ENCODE results near the gene KIF25. TPM values are rescaled to one million over a fixed set of nuclear protein-coding genes. Genes with fewer than 3 reads are reported as not detected.

KIF25 gene
- total RNA-seq, 1 experiment from 2014 or later: 0.39 TPM

GRCh38 chr6:168067081-168067759 lies 69.7 kb downstream of the KIF25 start:
- BruUV-seq (replicated peaks): no TSS peak
- ChIA-PET POLR2A (ENCODE audit: low non-redundant PET) (no interaction called here), CTCF (no interaction called here)
- Histone ChIP-seq H3K27ac (ENCODE audit: low read depth, low read length, poor library complexity, severe bottlenecking) (no peak overlapping the region), H3K4me3 (ENCODE audit: low read depth, low read length, poor library complexity, severe bottlenecking) (no peak overlapping the region), H3K9me3 (ENCODE audit: low read depth, low read length, poor library complexity, severe bottlenecking) (no peaks in the 10 kb centered on the region), H3K4me1 (ENCODE audit: insufficient read depth, low read length, poor library complexity, severe bottlenecking) (no peaks in the 10 kb centered on the region), H3K27me3 (replicated peaks; ENCODE audit: insufficient read depth, low read depth, low read length, poor library complexity) (no peaks in the 10 kb centered on the region), H3K36me3 (ENCODE audit: insufficient read depth, low read length, poor library complexity, severe bottlenecking) (no peaks in the 10 kb centered on the region)
- intact Hi-C loops (cut with micrococcal nuclease; ENCODE audit: unreplicated experiment): no loop called here
- no peak for DNase-seq (ENCODE audit: low spot score)
- TF ChIP-seq EZH2 (IDR thresholded peaks at IDR 0.05; ENCODE audit: borderline replicate concordance, low read depth, low read length, poor library complexity, severe bottlenecking): no peak
- TF ChIP-seq, protein P1, sequence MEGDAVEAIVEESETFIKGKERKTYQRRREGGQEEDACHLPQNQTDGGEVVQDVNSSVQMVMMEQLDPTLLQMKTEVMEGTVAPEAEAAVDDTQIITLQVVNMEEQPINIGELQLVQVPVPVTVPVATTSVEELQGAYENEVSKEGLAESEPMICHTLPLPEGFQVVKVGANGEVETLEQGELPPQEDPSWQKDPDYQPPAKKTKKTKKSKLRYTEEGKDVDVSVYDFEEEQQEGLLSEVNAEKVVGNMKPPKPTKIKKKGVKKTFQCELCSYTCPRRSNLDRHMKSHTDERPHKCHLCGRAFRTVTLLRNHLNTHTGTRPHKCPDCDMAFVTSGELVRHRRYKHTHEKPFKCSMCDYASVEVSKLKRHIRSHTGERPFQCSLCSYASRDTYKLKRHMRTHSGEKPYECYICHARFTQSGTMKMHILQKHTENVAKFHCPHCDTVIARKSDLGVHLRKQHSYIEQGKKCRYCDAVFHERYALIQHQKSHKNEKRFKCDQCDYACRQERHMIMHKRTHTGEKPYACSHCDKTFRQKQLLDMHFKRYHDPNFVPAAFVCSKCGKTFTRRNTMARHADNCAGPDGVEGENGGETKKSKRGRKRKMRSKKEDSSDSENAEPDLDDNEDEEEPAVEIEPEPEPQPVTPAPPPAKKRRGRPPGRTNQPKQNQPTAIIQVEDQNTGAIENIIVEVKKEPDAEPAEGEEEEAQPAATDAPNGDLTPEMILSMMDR (conservative IDR thresholded peaks at IDR 0.05; ENCODE audit: low read depth, low read length): no peak

GRCh38 chr6:168070804-168071203 lies 73.3 kb downstream of the KIF25 start:
- no peak overlapping the region for H3K27ac ChIP-seq (ENCODE audit: low read depth, low read length, poor library complexity, severe bottlenecking)
- POLR2A ChIA-PET (ENCODE audit: low non-redundant PET): no interaction called here
- no peaks in the 10 kb centered on the region for H3K9me3 ChIP-seq (ENCODE audit: low read depth, low read length, poor library complexity, severe bottlenecking)
- DNase-seq (ENCODE audit: low spot score): no peak
- no peaks in the 10 kb centered on the region for H3K4me1 ChIP-seq (ENCODE audit: insufficient read depth, low read length, poor library complexity, severe bottlenecking)
- TF ChIP-seq, protein P1 (conservative IDR thresholded peaks at IDR 0.05; ENCODE audit: low read depth, low read length): no peak
- TF ChIP-seq EZH2 (IDR thresholded peaks at IDR 0.05; ENCODE audit: borderline replicate concordance, low read depth, low read length, poor library complexity, severe bottlenecking): no peak
- CTCF ChIA-PET: no interaction called here
- H3K4me3 ChIP-seq (ENCODE audit: low read depth, low read length, poor library complexity, severe bottlenecking): no peak overlapping the region
- BruUV-seq (replicated peaks): no TSS peak
- H3K27me3 ChIP-seq (replicated peaks; ENCODE audit: insufficient read depth, low read depth, low read length, poor library complexity): no peaks in the 10 kb centered on the region
- H3K36me3 ChIP-seq (ENCODE audit: insufficient read depth, low read length, poor library complexity, severe bottlenecking): no peaks in the 10 kb centered on the region
- intact Hi-C loops (cut with micrococcal nuclease; ENCODE audit: unreplicated experiment): no loop called here

GRCh38 chr6:168071620-168072019 lies 74.1 kb downstream of the KIF25 start:
- Histone ChIP-seq H3K27ac (ENCODE audit: low read depth, low read length, poor library complexity, severe bottlenecking) (no peak overlapping the region), H3K9me3 (ENCODE audit: low read depth, low read length, poor library complexity, severe bottlenecking) (no peaks in the 10 kb centered on the region), H3K4me1 (ENCODE audit: insufficient read depth, low read length, poor library complexity, severe bottlenecking) (no peaks in the 10 kb centered on the region), H3K27me3 (replicated peaks; ENCODE audit: insufficient read depth, low read depth, low read length, poor library complexity) (no peaks in the 10 kb centered on the region), H3K36me3 (ENCODE audit: insufficient read depth, low read length, poor library complexity, severe bottlenecking) (no peaks in the 10 kb centered on the region), H3K4me3 (ENCODE audit: low read depth, low read length, poor library complexity, severe bottlenecking) (no peak overlapping the region)
- TF ChIP-seq EZH2 (IDR thresholded peaks at IDR 0.05; ENCODE audit: borderline replicate concordance, low read depth, low read length, poor library complexity, severe bottlenecking): no peak
- TF ChIP-seq, protein P1 (conservative IDR thresholded peaks at IDR 0.05; ENCODE audit: low read depth, low read length): no peak
- no TSS peak for BruUV-seq (replicated peaks)
- ChIA-PET POLR2A (ENCODE audit: low non-redundant PET) (no interaction called here), CTCF (no interaction called here)
- intact Hi-C loops (cut with micrococcal nuclease; ENCODE audit: unreplicated experiment): no loop called here
- no peak for DNase-seq (ENCODE audit: low spot score)
